ENCODE results near the gene ARHGAP20.
"Not testable (repeated sequence)": the region's sequence is repeated elsewhere in the genome, so short reads cannot be mapped to it uniquely, and the experiment has no call there.

The ARHGAP20 gene

DNA sequence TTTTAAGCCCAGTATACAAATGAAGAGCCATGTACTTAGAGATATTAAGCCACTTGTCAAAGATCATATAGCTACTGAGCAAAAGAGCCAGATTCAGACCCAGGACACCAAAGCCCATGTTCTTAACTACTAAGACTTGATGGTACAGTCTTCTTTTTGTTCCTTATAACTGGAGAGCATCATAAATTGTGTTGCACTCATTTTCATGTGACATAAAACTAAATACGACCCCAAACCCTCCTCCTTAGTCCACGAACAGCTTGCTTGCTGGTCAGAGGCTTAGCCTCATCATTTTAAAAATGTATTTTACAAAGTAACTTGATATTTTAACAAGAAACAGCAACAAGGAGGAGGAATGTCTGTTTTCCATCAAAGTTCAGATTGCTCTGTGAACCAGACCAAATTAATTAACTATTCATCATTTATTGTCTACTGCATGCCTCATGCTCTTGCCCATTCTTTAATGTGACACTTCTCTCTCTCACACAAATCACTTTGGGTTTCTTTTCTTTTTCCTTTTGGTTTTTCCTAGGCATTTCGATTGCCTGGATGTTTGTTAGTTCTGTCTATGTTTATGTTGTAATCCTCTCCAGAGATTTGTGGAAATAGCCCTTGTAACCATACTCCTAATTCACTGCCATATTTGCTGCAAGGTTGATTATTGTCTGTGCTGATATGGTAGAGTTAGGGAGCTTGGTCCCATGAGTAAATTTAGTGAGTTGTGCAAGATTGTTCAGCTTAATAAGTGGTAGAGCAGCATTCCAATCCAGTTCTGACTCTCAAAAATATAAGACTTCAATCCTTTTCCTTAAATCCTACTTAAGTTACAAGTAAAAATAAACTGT, 8.4 kb upstream of the ARHGAP20 start:
- no peak for DNase-seq (ENCODE audit: low spot score)

DNA sequence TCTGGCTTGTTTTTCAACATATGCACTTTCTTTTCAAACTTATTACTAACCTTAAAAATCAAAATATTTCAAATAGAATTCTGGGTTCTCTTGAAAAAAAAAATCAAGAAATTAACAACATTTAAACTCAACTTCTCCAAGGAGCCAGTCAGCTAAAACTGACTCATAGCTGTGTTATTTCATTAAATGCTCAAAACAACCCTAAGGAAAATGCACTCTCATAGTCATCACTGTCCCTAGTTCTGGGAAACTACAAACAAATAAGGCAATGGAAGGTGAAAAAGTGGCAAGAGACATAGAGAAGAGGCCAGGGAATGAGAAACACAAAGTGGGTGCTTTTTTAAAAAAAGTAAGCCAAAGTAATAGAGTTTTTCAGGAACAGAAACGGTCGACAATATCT, 4.1 kb upstream of the ARHGAP20 start:
- no peak for DNase-seq (ENCODE audit: low spot score)

DNA sequence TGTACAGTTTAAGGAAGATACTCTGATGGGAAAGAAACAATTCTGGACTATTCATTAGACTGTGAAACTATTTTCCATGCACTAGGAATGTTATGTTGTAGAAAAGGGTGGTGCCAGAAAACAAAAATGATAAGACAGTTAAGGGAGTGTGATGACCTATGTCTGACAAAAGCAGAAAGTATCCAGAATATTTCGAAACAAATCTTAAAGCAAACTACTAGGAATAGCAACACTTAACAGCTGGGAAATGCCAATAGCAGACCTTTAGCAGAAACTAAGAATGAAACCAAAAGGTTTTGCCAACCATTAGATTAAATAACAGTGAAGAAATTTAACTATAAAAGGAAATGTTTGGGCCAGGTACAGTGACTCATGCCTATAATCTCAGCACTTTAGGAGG, 3.3 kb upstream of the ARHGAP20 start:
- DNase-seq (ENCODE audit: low spot score) = no peak

DNA sequence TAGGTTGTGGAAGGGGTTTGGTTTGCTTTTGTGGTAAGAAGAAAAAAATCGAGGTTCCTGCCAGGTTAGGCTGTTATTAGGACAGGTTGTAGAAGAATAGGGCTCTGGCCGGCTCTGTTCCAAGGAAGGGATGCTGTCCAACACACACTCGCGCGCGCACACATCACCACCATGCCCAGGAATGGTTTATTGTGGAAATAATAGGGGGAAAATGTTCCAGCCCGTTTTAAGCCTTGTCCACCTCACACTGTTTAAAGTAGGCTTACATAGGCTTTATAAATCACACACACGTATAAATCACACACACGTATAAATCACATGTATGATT, 1.2 kb upstream of the ARHGAP20 start:
- no peak for DNase-seq (ENCODE audit: low spot score)

DNA sequence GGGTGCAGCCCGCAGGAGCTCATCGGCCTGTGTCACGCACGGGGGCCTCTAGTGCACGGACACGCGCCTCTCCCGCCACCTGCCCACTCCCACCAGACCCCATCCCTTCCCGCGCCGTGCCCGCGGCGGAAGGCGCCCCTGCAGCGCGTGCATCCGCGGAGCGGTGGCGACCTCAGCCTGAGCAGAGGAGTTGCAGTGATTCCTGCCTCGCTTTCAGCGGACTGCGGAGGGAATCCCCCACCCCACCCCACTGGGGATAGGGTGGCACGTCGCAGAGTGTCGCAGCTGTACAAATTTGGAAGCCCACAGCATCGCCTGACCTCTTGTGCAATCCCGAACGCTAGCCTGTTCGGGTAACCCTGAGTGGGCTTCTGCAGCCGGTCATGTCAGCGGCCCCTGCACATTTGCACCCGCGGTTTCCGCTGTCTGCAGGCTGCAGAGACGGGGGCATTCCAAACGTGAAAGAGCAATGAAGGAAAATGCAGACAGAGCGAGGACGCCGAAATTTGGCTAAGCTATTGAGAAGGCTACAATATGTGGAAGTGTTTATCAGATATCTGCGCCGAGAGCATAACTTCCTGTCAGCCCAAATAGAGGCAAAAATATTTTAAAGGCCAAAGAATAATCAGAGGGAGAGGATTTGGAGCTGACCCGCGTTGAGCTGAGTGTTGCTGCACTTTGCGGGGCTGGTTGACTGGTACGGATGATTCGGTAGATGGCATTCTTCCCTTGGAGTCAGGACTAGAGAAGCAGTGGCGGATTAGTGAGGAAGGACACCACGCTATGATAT, 617 bp upstream of the ARHGAP20 start:
- peak; percentile 74 for DNase-seq (ENCODE audit: low spot score)

DNA sequence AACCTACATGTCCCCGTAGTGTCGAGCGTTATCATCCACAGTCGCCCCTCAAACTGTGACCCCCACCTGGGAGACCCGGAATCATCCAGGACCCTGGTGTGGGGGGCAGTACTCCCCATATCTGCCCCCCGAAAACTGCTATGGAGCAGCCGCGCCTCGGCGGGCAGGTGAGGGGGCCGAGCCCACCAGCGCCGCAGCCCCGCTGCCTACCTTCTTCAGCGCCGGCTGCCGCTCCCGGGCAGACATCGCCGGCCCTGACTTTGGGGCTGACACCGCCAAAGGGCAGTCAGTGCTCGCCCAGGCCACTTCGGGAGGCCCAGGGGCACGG, 825 bp downstream of the ARHGAP20 start:
- no peak for DNase-seq (ENCODE audit: low spot score)

DNA sequence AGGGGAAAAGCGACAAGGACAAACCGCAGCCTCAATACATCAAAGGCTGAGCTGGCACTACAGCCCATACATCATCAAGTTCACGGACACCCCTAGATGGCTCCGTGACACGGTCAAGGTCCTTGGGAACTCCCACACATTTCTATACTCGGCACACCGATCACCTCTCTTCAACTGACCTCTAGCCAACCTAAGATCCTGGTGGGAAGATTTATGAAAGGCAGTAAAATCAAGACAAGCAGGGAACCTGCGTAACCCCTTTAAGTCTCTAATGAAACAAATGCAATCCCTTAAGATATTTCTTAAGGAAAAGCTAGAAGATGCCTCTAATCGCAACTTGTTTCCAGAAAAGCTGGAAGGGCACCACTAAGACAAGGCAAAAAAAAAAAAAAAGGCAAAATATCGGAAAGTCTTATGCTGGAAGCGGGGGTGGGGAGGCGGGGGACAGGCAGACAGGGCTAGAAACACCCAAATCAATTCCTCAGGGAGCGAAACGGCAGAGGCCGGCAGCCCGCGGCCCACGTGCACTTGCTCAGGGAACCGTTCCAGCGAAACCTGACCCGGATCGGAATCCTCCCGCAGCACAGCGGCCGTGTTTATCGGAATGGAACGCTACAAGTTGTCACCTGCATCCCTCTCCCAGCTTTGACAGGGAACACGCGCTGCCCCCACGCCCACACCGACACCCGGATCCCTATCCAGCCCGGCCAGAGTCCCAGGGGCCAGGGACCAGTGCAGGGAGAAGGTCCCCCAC, 1.4 kb downstream of the ARHGAP20 start:
- DNase-seq (ENCODE audit: low spot score) = peak; percentile 44

DNA sequence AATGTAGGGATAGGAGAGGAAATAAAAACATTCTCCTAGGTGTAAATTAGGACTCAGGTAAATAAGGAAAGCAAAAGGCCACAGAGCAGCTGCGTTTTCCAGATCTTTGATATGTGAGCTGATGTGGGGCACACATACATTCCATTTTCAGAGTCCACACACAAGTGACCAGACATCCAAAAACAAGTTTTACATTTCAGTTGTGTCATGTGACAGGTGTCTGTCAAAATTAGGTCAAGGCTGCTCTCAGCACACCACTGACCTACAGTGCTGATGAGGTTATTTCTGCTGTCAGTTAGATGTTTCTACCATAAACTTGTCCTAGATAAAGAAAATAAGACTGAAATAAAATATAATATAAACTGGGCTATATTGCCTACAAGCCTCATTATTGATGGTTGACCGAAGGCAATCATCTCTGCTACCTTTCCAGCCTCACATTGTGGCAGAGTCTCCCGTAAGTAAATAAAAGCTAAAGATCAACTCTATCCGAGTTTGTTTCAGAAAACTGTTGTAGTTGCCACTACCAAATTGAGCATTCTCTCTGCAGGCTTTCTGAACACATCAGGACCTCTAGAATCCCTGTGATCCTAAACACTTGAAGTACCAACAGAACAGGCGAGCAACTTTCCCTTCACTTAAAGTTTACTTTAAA, 7.9 kb downstream of the ARHGAP20 start:
- DNase-seq (ENCODE audit: low spot score) = no peak

DNA sequence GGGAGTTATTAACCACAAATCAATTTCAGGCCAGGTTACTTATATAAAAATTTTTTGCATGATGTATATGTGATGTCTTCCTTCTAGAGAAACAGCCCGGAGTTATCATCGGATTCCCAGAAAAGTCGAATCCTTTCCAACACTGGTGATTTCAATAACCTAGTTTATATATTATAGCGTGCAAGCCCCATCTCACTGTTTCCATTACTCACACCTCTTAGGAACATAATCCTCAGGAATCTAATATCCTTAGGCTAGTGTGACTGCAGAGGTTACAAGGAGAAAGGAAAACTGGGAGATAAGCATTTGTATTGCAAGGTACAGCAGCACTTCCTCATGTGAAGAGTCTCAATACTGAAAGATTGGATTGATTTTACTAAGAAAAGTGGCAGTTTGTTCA, 20.3 kb downstream of the ARHGAP20 start:
- no peak for DNase-seq (ENCODE audit: low spot score)

DNA sequence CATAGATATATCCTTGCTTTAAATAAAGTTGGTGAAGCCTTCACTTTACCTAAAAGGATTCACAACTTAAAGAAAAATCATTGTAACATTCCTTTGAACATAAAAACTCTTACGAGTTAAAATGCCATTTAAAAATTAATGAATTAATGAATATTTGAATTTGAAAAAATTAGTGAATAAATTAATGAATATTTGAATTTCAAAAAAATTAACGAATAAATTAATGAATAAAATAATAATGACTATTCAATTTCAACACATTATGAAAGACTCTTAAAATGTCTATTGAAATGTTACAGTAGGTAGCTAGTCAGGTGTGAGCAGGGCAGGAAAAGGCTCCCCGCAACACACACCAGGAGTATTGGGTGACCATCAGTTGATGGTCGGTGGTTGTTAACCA, 22.9 kb downstream of the ARHGAP20 start:
- DNase-seq (ENCODE audit: low spot score) = no peak

DNA sequence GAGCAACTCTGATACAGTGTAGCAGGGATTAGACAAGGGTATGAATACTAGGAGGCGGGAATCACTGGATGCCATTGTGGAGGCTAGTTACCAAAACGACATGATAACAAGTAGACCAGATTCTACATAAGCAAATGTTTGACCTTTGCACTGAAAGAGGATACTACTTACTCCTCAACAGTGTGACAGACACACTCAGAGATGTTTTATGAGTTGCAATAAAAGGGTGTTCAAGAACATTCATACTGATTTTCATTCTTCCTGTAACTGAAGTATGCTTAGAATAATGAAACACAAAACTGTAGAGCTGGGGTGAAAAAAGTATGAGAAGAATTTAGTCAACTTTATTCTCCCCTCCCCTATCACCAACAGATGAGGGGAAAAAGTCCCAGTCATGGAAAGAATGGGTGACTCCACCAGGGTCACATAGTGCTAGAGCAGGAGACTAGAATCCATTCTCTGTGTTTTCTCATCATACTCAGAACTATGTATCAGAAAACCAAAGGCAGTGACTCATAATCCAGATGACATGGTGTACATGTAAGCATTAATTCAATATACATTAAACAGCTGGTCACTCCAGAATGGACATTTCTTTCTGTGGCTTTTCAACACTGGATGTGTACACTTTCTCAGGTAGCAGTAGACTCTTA, 32.8 kb downstream of the ARHGAP20 start:
- DNase-seq (ENCODE audit: low spot score) = no peak

DNA sequence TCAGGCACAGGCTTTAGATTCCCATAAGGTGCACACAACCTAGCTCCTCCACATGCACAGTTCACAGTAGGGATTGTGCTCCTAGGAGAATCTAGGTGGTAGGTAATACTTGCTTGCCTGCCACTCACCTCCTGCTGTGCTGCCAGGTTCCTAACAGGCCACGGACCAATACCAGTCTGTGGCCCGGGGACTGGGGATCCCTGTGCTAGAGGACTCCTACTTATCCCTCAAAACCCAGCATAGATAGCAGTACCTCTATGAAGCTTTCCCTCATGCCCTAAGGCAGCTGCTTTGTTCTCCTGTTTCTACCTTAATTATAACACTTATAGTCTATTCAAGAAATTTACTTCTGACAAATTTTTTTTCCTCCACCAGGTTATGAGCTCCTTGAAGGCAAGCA, 36.7 kb downstream of the ARHGAP20 start:
- DNase-seq (ENCODE audit: low spot score) = no peak

DNA sequence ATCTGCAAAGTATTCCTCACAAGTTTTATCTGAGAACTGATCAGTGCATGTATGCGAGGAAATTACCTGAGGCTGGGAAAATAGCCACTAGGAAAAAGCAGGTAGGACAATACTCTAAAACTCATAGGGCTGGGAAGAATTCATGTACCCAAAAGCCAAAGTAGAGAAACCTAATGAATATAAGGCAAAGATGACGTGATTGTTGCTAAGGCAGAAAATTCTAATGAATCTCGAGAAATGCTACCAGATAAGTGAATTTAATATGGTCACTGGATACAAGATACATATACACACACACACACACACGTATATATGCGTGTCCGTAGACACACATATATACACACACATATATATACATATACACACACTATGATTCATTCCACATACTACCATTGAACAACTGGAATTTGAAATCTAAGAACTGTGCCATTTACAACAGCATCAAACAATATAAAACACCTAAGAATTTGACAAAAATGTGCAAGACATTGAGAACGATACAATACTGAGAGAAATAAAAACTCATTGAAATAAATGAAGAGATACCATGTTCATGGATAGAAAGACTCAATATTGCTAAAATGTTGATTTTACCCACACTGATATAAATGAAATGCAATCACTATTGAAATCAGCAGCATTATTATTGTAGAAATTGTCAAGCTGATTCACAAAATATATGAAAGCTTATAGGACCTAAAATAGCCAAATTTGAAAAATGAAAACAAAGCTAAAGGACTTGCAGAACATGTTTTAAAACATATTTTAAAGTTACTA, 46.4 kb downstream of the ARHGAP20 start:
- DNase-seq (ENCODE audit: low spot score) = no peak

DNA sequence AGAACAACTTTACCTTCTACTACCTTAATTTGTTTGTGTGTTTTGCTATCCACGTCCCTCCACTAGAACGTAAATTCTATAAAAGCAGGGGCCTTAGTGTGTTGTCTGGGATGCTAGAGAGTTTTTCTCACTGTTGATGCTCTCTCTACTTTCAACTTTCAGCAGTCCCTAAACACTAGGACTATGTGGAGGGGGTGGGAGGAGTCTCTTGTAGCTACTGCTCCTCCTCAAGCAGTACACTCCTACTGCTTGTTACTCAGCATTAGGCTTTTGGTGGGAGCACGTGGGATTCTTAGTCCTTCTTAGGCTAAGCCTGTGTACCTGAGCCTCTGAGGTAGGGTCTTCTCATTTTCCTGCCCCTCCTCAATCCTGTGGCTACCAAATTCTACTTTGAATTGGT, 56.3 kb downstream of the ARHGAP20 start:
- DNase-seq (ENCODE audit: low spot score) = no peak

DNA sequence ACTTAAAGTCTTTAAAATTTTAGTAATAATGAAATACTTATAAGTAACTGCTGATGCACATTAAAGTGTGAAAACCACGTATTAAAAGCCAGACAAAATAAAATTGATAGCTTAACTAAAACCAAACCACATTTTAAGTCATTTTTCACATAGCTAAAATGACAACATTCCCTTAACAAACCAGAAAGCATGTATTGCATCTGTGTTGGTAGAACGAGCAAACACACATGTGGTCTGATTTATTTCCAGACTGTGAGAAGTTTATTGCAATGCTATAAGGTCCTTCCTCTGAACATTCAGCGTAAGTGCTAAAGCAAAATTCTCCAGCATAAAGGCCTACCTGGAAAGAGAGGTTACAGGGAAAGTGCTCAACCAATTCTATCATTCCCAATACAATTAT, 57.8 kb downstream of the ARHGAP20 start:
- no peak for DNase-seq (ENCODE audit: low spot score)

DNA sequence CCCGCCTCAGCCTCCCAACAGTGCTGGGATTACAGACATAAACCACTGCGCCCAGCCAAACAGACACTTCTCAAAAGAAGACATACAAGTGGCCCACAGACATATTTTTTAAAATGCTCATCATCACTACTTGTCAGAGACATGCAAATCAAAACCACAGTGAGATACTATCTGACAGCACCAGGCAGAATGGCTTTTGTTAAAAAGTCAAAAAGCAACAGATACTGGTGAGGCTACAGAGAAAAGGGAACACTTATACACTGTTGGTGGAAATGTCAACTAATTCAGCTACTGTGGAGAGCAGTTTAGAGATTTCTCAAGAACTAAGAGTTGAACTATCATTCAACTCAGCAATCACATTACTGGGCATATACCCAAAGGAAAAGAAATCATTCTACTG, 67.0 kb downstream of the ARHGAP20 start:
- DNase-seq (ENCODE audit: low spot score) = no peak

DNA sequence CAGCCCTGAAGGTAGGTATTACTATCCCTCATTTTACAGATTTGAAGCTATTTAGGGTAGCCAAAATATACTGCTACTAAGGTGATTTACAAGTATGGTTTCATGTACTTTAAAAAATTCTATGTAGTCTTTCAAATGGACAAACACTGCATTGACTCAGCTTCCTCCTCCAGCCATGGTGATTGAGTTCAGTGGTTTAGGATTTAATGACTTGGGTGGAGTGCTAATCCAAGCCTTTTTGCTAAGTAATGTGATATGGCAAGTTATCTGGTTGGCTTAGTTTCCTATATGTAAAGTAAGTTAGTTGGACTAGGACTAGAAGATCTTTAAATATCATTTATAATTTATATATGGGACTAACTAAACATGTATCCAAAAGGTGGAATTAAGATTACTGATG, 77.9 kb downstream of the ARHGAP20 start:
- DNase-seq (ENCODE audit: low spot score) = no peak

DNA sequence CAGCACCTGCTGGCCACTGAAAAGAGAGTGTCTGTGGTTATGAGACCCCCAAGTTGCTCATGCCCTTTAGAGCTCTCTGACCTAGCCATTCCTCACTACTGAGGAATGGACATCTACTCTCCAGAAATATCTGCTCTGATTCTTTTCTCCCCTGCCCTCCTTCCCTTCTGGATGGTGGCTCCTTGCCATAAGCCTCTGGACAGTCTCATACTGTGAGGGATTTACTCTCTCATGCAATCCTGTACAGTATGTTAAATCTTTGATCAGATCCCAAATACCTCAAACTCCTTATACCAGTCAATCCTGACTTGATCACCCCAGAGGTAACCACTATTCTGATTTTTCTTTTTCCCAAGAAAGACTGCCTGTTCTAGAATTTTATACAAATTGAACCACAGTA, 80.7 kb downstream of the ARHGAP20 start:
- no peak for DNase-seq (ENCODE audit: low spot score)

DNA sequence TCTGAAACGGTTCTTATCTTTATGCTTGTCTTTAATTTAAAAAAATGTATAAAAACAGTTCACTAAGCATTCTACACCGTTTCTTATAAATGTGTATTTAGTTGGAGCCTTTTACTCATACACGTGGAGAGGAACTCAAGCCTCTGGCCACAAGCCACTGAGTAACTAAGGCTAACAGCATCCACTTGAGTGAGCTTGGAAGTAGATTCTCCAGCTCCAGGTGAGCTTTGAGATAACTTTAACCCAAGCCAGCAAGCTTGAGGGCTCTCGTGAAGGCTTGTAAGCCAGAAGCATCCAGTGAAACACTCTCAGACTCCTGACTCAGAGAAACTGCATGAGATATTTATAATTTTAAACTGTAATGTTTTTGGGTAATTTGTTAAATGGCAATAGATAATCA, 82.6 kb downstream of the ARHGAP20 start:
- no peak for DNase-seq (ENCODE audit: low spot score)

DNA sequence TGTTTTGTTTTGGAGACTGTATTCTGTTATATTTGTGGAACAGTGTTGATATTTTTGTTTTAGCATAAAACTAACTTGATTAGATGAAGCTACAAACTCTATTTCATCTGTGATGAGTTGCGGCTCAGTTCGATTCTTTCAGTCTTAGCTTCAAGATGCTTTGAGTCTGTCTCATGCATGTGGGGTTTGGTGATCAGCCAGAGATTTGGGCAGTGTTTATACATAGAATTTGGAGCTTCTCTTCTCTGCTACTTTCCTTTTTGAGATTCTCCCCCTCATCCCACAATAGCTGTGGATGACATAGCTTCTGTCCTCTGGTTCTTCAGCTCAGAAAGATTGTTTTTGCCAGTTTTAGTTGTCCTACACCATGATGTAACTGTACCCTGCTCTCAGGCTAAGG, 90.4 kb downstream of the ARHGAP20 start:
- DNase-seq (ENCODE audit: low spot score) = no peak

DNA sequence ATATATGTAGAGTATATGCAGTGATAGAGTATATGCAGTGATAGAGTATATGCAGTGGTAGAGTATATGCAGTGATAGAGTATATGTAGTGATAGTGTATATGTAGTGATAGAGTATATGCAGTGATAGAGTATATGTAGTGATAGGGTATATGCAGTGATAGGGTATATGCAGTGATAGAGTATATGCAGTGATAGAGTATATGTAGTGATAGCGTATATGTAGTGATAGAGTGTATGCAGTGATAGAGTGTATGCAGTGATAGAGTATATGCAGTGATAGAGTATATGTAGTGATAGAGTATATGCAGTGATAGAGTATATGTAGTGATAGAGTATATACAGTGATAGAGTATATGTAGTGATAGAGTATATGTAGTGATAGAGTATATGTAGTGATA, 92.9 kb downstream of the ARHGAP20 start:
- not testable (repeated sequence) for DNase-seq (ENCODE audit: low spot score)
